ENCODE measurements around the gene SORCS1. TPM values are rescaled to one million over a fixed set of nuclear protein-coding genes. Genes with fewer than 3 reads are reported as not detected.

Gene SORCS1
- total RNA-seq, 1 donor from 2014 or later, result 11.1 TPM

DNA sequence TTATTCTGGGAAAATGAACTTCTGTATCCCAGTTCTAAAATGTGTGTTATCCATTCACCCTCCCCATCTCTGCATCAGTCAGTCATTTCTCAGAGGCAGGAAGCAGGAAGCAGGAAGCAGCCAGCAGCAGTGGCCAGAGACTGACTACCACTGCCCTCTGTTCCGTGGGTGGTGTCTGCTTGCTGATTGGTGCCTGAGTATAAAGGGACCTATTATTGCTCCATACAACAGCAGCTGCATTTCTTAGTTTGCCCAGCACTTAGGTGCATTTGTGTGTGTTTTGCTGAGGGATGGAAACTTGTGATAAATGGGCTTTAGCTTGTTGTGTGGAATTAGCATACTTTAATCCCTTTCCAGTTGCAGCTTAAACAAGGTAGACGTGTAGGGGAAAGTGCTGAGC is 582.2 kb downstream of the SORCS1 start:
- no peaks in the 10 kb centered on the region for H3K27me3 Mint-ChIP-seq (ENCODE audit: insufficient read depth, low read depth)
- H3K4me1 Mint-ChIP-seq, result peaks cover under 1% of the 10 kb centered on the region
- H2AFZ ChIP-seq (replicated peaks), result no peak overlapping the region

DNA sequence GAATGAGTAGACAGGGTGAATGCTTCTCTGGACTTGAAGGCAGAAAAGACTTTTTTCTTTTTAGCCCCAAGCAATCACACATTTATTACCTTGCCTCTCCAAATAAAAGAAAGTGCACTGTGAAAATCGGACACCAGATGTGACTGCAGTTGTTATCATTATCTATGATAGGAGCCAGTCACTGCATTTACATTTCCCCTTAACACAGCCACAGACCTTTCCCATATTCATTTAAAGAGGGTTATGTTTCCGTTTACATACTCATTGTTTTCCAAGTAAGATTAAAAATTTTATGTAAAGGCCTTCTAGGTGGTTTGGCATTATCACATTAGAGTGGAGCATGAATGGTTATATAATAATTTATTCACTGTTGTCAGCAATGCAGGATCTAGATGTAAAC is 586.8 kb downstream of the SORCS1 start:
- Histone ChIP-seq H2AFZ (replicated peaks) (no peak overlapping the region), H3K4me2 (no peak overlapping the region), H3K79me2 (ENCODE audit: low read depth) (no peaks in the 10 kb centered on the region), H3K9ac (no peak overlapping the region), H4K20me1 (ENCODE audit: low read depth) (no peaks in the 10 kb centered on the region), H3K36me3 (no peaks in the 10 kb centered on the region), H3F3A (ENCODE audit: low read depth) (no peaks in the 10 kb centered on the region), H3K27me3 (no peaks in the 10 kb centered on the region), H3K4me3 (no peak overlapping the region), H3K9me3 (ENCODE audit: low read depth) (no peaks in the 10 kb centered on the region), H3K27ac (no peak overlapping the region), H3K4me1 (peaks cover 6% of the 10 kb centered on the region)
- DNase-seq (ENCODE audit: low spot score), result no peak
- peaks cover 16% of the 10 kb centered on the region for H3K4me1 Mint-ChIP-seq
- H3K27ac Mint-ChIP-seq, result no peak overlapping the region
- no peak for TF ChIP-seq EZH2phosphoT487 (IDR thresholded peaks at IDR 0.05)
- TF ChIP-seq EZH2 (IDR thresholded peaks at IDR 0.05), result no peak
- TF ChIP-seq, protein P1, sequence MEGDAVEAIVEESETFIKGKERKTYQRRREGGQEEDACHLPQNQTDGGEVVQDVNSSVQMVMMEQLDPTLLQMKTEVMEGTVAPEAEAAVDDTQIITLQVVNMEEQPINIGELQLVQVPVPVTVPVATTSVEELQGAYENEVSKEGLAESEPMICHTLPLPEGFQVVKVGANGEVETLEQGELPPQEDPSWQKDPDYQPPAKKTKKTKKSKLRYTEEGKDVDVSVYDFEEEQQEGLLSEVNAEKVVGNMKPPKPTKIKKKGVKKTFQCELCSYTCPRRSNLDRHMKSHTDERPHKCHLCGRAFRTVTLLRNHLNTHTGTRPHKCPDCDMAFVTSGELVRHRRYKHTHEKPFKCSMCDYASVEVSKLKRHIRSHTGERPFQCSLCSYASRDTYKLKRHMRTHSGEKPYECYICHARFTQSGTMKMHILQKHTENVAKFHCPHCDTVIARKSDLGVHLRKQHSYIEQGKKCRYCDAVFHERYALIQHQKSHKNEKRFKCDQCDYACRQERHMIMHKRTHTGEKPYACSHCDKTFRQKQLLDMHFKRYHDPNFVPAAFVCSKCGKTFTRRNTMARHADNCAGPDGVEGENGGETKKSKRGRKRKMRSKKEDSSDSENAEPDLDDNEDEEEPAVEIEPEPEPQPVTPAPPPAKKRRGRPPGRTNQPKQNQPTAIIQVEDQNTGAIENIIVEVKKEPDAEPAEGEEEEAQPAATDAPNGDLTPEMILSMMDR (IDR thresholded peaks at IDR 0.05), result no peak
- H3K9me3 Mint-ChIP-seq, result peaks cover 2% of the 10 kb centered on the region
- H3K27me3 Mint-ChIP-seq (ENCODE audit: insufficient read depth, low read depth), result no peaks in the 10 kb centered on the region
- no peak overlapping the region for H3K4me3 Mint-ChIP-seq
- H3K36me3 Mint-ChIP-seq, result peaks cover 2% of the 10 kb centered on the region

More for the DNA sequence above, 582.2 kb downstream of the SORCS1 start:
- Mint-ChIP-seq H3K4me3 (no peak overlapping the region), H3K27ac (no peak overlapping the region), H3K9me3 (no peaks in the 10 kb centered on the region), H3K36me3 (peaks cover under 1% of the 10 kb centered on the region)
- Histone ChIP-seq H3K27me3 (no peaks in the 10 kb centered on the region), H3K36me3 (no peaks in the 10 kb centered on the region), H4K20me1 (ENCODE audit: low read depth) (no peaks in the 10 kb centered on the region), H3K4me1 (no peaks in the 10 kb centered on the region), H3F3A (ENCODE audit: low read depth) (no peaks in the 10 kb centered on the region), H3K79me2 (ENCODE audit: low read depth) (no peaks in the 10 kb centered on the region), H3K4me2 (no peak overlapping the region), H3K27ac (no peak overlapping the region), H3K9ac (no peak overlapping the region), H3K4me3 (no peak overlapping the region), H3K9me3 (ENCODE audit: low read depth) (no peaks in the 10 kb centered on the region)
- TF ChIP-seq, protein P1 (IDR thresholded peaks at IDR 0.05), result no peak
- no peak for TF ChIP-seq EZH2phosphoT487 (IDR thresholded peaks at IDR 0.05)
- no peak for TF ChIP-seq EZH2 (IDR thresholded peaks at IDR 0.05)
- no peak for DNase-seq (ENCODE audit: low spot score)

DNA sequence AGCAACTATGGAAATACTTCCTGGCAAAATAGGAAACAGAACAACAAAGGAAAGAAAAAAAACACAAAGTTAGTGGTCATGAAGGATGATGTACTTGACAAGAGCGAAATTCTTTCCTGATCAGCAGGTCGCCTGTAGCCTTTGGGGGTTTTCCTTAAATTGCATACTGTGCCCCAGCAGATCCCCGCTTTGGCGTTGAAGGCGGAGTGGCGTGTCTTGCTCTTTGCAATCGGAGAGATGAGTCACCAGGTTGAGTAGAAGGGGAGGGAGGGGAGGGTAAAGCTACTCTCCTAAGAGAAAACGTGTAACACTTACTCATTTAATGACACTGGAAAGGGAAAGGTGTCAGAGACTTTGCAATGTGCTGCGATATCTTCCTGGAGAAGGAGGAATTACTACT is 587.2 kb downstream of the SORCS1 start:
- H2AFZ ChIP-seq (replicated peaks), result no peak overlapping the region
- peaks cover 2% of the 10 kb centered on the region for H3K9me3 Mint-ChIP-seq
- no peak overlapping the region for H3K4me3 ChIP-seq
- no peaks in the 10 kb centered on the region for H3K9me3 ChIP-seq (ENCODE audit: low read depth)
- DNase-seq (ENCODE audit: low spot score), result peak; percentile 4
- H3K4me1 Mint-ChIP-seq, result peaks cover 16% of the 10 kb centered on the region
- no peak overlapping the region for H3K4me2 ChIP-seq
- TF ChIP-seq, protein P1 (IDR thresholded peaks at IDR 0.05), result no peak
- TF ChIP-seq EZH2phosphoT487 (IDR thresholded peaks at IDR 0.05), result no peak
- no peak for TF ChIP-seq EZH2 (IDR thresholded peaks at IDR 0.05)
- H4K20me1 ChIP-seq (ENCODE audit: low read depth), result no peaks in the 10 kb centered on the region
- H3K79me2 ChIP-seq (ENCODE audit: low read depth), result no peaks in the 10 kb centered on the region
- H3K4me3 Mint-ChIP-seq, result no peak overlapping the region
- H3K9ac ChIP-seq, result no peak overlapping the region
- H3K4me1 ChIP-seq, result peaks cover 6% of the 10 kb centered on the region
- H3K27ac Mint-ChIP-seq, result peak overlapping the region; percentile 11
- H3F3A ChIP-seq (ENCODE audit: low read depth), result no peaks in the 10 kb centered on the region
- H3K36me3 ChIP-seq, result no peaks in the 10 kb centered on the region
- H3K27me3 Mint-ChIP-seq (ENCODE audit: insufficient read depth, low read depth), result no peaks in the 10 kb centered on the region
- H3K27ac ChIP-seq, result no peak overlapping the region
- H3K27me3 ChIP-seq, result no peaks in the 10 kb centered on the region
- peaks cover 2% of the 10 kb centered on the region for H3K36me3 Mint-ChIP-seq

Measured in neural progenitor cell (in vitro differentiated cells).